Activated CD4-positive, alpha-beta T cell treated with anti-CD3 and anti-CD28 coated beads, Interleukin-10, Interleukin-2, amounts not matched to agents 100 ng/mL and 50 ng/mL, durations not matched to agents 16 hours and 8 hours (primary cell): ENCODE data around the gene ALG5.

Experiments
- DNase-seq: peaks from one replicate; pipeline ENCODE4 v3.0.0-alpha.2; 2020

ALG5 gene

DNA sequence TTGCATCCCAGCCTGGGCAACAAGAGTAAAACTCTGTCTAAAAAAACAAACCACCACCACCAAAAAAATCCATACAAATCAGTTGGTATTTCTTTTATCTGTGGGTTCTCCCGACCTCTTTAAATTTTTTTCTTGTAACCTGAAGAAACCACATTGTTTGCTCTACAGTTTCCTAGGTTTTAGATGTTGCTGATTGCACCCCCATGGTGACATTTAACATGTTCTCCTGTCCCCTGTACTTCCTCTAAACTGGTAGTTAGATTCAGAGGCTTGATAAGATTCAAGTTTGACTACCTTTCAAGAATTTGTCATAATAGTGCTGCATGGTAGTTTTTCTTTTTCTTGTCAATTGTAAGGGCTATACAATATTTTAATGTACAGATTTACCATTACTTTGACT is 24.0 kb downstream of the ALG5 start:
- no peak for DNase-seq

DNA sequence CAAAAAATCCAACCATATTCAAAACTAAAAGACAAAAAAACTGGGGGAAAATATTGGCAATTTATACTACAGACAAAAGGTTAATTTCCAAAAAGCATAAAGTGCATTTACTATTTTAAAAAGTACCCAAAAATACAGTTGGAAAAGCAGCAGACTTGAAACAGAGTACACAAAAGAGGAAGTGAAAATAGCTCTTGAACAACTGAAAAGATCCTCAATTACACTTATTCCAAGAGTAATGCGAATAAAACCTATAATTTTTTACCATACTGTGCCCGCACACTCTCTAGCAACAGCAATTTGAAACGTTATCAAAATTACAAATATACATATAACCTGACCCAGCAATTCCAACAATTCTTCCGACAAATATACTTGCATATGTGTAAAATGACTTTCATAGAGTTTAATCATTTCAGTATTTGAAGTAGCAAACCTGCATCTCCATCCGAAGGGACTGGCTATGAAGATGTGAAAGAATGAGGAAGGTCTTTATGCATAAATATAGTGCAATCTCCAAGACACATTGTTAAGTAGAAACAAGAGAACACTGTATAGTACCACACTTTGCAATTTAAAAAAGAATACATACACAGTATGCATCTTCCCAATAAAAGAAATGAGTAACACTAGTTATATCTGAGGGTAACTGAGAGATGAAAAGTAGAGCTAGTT is 25.4 kb downstream of the ALG5 start:
- DNase-seq = no peak

DNA sequence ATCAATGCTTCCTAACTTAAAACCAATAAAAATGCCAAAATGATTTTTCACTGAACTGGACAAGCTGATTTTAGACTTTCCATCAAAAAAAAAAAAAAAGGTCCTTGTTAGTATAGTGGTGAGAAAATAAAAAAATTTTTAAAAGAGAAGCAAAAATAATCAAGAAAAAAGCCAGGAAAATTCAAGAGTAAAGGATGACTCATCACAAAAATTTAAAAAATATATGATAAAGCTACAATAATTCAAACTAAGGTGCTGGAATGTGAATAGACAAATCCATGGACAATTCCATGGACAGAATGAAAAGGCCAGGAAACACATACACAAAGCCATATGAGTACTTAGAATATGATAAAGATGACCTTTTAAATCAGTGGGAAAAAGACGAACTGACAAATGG is 26.1 kb downstream of the ALG5 start:
- DNase-seq = no peak

DNA sequence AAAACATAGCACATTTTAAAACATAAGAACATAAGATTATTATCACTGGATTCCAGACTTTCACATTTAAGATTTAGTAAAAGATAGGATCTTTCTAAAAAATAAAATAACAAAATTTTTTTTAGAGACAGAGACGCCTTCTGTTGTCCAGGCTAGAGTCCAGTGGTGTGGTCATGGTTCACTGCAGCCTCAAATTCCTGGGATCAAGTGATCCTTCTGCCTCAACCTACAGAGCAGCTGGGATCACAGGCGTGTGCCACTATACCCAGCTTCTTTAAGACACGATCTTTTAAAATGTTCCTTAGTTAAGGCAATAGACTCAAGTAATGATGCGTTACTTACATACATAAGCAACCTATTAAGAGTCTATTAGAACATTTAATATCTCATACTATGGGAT is 32.7 kb downstream of the ALG5 start:
- no peak for DNase-seq

DNA sequence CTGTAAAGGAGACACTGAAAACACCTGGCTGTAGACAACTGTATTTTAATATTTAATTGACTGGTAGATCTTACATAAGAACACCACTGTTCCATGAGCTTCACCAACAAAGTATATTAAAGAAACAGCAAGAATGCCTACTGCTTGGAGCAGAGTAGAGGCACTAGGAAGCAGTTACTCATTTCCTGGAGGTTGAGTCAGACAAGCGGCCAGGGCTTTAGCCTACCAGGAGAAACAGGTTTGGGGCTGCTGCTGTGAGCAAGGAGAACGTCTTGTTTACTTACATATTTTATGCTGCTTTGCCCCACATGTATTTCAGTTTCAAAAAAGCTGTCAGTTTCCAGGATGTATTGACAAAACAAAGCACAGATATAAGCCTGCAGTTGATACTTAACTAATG is 33.4 kb downstream of the ALG5 start:
- DNase-seq = peak; percentile 43

DNA sequence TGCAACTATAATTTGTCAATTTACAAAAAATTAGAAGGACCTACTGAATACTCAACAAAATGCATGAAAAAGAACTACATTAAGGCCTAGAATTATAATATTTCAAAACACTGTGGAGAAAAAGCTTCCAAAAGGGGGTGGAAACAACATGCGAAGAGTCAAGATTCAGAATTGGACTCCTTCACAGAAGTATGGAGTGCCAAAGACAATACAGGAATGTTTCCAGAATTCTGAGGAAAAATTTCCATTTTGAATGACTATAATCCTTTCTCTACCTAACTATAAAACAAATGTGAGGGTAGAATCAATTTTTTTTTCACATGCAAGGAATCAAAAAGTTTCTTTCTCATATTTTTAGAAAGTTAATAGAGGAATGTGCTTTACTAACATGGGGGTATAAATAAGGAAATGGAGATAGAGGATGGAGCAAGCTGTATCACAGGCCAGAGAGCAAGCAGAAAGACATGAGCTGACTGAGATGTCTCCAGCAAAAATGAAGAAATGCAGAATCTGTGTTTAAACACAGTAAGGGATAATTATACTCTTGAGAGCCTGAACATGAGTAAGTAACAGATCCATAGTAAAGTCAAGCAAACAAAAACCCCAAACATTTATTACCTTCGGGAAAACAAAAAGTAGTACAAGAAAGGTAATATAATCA is 39.6 kb downstream of the ALG5 start:
- no peak for DNase-seq

DNA sequence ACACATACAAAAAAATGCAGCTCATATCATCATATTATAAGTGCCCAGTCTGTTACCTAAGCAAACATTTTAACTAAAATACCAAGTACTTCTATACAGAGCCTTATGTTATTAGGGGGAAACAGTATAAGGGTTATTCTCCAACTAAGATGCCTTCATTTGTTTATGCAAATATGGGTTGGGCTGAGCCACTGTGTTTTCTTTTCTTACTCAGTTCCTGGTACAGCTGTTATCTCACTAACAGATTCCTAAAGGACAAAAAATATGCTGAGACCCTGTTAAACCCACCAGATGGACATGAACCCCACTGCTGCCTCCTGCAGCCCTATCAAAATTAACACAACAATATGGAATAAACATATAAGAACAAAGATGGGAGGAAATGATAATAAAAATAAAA is 44.6 kb downstream of the ALG5 start:
- no peak for DNase-seq

DNA sequence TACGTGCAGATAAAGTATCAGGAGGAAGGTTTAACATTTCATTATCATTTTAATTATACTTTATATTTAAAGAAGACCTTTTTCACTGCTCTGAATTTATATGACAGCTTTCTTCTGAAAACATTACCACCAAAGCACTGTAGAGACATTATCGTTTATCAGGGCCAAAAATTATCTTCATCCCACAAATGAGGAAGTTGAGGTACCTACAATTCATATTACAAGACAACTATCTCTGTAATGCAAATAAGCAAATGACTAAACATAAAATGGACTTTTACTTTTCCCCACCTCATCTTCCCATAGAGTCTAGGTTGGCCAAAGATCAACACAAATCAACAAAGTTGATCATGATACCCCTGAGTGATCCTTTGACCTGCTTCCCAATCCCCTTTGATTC is 48.2 kb downstream of the ALG5 start:
- DNase-seq = no peak

DNA sequence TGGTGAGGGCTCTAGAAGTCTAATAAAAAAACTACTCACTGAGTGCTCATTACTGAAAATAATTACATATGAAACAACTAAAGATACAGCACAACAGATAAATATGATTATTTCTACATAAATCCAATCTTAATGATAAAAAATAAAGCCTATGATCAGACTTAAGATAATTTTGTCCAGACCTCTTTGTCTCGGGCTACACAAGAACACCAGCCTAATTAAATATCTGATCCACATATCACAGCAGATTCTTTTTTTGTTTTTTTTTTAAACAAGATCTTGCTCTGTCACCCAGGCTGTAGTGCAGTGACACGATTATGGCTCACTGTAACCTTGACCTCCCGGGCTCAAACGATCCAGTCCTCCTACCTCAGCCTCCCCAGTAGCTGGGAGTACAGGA is 48.8 kb downstream of the ALG5 start:
- DNase-seq = no peak

DNA sequence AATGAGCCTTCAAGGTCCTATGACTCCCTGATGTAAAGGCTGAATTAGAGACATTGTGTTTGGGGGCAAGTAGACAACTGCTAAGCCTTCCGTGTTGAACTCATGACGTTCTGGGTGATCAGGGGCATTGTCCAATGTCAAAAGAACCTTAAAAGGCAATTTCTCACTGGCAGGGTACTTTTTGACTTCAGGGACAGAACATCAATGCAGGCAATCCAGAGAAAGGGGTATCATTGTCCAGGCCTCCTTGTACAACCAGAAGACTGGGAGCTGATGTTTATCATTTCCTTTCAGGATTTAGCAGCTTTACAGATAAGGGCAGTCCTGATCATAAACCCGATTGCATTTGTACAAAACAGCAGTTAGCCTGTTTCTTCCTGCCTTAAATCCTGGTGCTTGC is 54.1 kb downstream of the ALG5 start:
- no peak for DNase-seq

DNA sequence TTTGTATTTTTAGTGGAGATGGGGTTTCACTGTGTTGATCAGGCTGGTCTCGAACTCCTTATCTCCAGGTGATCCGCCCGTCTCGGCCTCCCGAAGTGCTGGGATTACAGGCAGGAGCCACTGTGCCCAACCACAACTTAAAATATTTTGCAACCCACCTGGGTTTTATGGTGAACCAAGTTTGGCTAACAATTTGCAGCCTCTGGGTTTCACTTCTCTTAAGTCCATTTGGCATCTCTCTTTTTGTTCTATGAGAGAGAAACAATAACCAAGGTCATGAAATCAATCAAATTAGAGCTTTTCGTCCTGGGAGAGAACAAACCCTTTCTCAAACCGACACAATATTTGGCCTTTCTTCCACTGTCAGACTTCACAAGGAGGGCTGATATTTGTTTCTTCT is 73.5 kb downstream of the ALG5 start:
- no peak for DNase-seq

DNA sequence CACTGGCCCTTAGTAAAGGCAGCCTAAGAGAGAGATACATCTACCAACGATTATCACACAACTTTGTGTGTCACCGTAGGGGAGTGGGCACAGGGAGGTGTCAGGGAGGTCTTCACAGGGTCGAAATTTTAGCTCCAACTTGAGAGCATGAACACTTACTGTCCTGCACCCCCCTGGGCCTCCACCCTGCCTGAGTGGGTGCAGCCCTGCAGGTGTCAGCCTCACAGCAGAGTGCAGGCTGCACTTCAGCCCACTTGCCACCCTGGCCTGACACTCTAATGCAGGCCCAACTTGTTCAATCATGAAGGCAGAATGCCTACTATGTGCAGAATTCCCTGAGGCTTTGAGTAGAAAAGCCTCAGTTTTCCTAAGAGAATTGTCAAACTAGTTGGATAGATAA is 75.1 kb downstream of the ALG5 start:
- no peak for DNase-seq

DNA sequence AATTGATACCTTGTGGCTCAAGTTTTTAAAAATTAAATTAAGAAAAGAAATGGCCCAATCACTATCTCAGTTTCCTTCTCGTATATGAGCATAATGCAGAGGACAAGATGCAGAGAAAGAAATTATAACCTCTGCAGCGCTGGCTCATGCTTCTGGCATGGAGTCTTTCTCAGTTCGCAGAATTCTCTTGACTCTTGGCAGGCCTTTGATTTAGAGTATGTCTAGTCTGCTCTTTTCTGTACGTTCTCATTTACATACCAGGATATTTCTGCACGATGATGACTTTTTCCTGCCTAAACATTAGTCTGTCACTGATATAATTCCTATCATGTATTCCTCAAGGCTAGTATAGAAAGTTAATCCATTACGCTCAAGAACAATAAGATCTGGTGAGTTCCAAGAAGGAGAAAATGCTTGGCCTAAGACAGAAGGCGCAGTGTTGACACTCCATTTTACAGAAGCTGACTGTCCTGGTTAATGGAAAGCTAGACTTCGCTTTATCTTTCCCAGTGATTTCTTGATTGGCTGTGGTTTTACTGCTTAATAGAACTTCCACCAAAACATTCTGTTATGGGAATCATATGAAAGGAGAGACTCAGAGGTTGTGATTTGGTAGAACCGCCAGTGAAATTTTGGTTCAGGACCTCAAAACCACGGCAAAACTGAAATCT is 77.4 kb downstream of the ALG5 start:
- DNase-seq = no peak

DNA sequence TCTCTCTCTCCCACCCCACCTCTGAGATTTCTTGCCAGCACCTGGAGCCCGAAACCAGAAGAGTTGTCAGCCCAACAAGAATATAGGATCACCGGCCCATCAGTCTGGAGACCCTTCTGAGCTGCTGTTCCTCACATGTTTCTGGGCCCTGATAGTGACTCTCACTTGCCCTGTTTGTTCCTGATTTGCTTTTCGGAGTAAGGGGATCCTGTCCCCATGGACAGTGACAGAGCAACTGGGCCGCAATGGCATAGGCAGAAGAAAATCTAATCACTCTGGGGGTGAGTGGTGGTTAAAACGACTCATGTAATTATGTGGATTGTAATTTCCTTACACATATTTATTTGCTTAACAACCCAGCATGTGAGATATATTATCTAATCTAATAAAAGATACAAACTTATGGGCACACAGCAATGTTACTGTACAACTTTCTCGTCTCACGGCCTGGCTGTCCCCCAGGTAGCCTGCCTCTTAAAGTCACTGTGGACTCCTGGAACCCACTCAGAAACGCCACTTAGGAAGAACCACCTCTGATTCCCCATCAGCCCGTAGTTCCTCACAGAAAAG is 78.4 kb downstream of the ALG5 start:
- DNase-seq = no peak

DNA sequence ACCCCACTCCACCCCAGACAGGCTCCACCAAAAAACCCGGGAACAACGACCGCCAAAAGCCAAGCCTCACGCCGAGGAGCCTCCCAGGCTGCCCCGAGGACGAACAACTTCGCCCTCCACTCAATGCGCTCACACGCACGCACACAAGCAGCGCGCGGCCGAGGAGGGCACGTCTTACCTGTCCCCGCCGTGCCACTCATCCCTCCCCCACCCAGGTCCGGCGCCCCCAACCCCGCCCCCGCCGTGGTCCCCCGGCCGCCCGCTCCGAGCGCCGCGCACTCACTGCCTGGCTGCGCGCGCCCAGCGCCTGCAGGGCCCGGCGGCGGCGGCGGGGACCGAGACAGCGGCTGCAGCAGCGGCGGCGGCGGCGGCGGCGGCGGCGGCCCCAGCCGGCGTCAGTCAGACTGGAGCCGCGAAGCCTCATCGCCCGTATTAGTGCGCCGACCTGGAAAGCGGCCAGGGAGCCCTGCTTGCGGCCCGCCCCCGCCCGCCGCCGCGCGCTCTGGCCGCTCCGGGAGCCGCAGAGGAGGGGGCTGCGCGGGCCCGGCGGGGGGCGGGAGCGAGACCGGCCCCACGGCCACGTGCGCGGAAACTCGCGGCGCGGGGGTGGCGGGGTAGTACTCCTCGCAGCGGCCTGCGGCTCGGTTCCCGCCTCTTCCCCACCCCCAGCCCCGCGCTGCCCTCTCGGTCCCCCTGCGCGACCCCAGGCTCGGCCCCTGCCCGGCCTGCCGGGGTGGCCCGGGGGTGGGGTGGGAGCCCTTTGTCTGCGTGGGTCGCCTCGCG is 79.1 kb downstream of the ALG5 start, which contains the start of gene SMAD9:
TSS of gene SMAD9 (minus strand) at position 406 of the 783 bp plus-strand sequence. CDS start 40,549 bp downstream, outside the sequence.
- DNase-seq = peak; percentile 10

DNA sequence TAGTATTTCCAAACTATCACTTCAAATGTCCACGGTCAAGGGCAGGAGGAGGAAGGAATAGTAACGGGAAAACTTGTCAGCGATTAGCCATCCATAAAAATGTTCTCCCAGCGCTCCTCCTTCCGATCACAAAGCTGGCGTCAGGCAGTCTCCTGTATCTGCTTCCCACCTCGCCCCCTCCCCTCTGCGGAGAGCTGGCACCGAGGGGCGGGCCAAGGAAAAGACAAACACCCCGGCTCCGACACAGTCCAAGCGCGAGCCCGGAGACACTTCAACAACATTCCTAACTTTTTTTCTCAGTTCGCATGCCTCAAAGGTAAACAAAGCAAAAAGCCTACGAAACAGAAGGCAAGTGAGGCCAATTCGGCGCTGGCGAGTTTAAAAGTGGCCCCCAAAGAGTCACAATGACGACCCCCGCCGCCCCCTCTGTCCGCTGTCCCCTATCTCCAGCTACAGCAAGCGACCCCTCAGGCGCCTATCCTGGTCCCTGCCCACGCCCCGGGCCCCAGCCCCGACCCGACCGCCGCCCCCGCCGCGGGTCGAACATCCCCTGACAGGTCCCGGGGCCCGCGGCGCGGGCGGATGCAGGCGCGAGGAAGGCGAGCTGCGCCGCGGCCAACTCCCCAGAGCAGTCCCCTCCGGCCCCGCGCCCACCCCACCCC is 79.8 kb downstream of the ALG5 start:
- DNase-seq = no peak

DNA sequence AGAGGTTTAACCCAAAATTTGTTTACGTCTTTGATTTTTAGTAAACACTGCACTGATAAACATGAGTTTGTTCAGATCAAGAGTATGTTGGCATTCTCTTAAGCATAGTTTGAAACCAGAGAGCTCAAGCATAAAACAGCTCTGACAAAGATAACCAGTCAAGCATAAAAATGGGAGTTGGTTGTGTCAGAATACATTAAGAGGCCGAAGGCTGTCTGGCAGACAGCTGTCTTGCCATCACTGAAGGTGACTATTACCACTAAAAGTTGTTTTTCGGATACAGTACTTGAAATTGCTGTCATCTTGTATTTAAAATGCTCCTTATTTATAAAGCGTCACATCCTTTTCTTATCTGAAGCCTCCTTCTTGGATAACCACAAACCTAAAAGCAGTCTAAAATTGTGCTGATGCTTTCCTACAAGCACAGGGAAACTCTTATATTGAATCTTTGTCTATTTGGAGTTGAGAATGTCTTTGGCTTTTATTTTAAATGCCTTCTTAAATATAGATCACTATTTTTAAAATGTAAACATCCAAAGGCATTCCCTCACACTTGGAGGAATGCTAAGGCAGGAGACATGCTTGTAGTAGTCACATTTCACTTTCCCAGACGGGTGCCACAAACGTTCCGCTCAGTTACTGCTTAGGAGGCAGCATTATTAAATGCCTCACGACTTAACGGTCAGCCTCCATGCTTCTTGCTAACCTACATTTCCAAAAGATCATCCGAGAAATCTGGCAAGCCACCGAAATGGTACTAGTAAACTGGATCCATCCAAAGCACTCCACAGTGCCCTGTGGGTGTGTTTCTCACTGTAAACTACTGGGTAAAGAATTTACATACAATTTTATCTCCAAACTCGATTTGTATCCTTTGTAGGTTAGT is 80.7 kb downstream of the ALG5 start:
- no peak for DNase-seq

DNA sequence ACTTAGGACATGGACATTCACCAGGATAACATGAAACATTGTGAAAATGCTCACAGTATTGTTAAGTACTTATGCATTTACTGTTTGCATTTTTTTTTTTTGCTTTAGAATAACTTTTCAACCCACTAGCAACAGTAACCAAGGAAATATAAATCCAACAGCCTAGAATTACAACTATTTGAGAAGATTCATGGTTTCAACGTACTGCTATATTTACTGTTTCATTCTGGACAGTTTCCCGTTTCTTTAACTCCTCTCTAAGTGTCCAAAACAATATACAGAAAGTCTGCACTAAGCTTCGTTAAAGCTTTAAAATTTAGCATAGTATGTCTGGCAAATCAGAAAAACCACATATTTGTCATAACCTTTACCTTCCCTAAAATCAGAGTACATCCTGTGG is 81.8 kb downstream of the ALG5 start:
- no peak for DNase-seq

DNA sequence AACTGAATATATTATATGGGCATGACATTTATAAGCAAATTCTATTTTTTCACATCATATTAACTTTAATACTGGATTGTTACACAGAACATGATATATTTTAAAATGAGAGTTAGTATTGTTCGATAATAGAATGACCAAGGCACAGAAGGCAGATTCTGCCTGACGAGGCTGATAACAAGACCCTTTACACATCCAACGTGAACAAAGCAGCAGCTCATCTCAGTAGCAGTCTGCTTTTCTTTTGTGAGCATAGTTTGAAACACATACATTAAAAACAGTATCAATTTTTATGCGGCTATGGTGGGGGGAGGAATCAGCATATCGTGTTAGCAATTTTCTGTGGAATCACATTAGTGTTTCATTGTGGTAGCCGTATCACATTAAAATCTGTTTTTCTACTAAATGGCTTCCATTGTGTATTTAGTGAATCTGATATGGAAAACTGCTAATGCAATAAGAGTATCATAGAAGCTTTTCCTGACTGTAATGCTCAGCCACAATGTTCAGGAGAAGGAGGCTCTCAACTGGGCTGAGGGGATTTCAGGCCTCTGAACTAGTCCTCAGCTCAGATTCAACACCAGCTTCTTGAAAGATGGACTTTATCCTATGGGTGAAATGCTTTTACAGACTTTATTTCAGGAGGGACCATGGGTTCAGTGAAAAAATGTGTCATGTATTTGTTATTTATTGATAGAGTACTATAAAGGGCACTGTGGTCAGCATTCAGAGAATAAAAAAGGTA is 83.1 kb downstream of the ALG5 start:
- DNase-seq = no peak

DNA sequence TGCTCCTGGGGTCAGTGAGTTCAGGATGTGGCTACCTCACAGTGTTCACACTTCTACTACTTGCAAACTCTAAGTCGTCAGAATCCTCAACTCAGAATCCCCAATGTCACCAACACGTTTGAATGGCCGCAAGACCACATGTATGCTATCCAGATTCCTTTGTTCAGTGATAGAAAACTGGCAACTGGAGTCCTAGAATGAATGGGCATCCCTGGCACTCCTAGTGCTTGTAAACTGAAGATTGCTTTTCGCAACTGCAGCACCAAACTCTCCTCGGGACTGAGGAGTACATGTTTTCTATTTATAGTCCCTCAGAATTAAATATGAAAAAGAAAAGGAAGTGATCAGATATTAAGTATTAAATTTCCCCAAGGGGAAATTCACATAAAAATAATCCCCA is 84.0 kb downstream of the ALG5 start:
- no peak for DNase-seq

DNA sequence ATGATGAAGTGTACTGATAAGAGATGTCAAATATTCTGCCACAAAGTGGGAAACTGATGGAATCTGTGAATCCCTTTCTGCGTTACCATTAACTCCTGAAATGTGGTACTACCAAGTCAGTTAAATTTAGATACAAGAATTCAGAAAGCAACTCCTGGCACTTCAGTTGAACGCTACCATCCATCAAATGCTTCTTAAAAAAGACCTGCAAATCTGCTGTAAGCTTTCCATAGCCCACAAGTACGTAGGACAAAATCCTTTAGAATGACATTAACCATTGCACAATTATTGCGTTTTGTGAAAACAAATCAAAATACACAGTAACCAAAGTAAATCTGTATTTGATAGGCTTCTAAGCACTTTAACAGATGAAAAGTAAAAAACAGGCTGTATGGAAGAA is 84.5 kb downstream of the ALG5 start:
- no peak for DNase-seq
